Right ventricle myocardium superior (tissue), 1 donor: ENCODE measurements around the gene ARL4C. TPM values are rescaled to one million over a fixed set of nuclear protein-coding genes. Genes with fewer than 3 reads are reported as not detected.
"Not testable (repeated sequence)": the region's sequence is repeated elsewhere in the genome, so short reads cannot be mapped to it uniquely, and the experiment has no call there.

Experiments used
- ATAC-seq: fragments of 200-7000 bp; cut with Tn5 transposase; one replicate; pipeline ENCODE4 v1.9.1; 2020; ENCODE audit warnings: mild to moderate bottlenecking; ENCODE audit not compliant: poor library complexity
- DNase-seq: peaks from one replicate; pipeline ENCODE4 v3.0.0-alpha.2; 2020
- intact Hi-C: fragments of 100-400 bp; cut with DNase I; formaldehyde crosslinking; loops from one replicate; pipeline ENCODE4 v1.11.2; 2022
- total RNA-seq: library from RNA; stranded (reverse); fragmentation: NEBNext Ultra II Directional; extraction: Animal tissue kit (Norgen Biotek cat#: 25700); gene quantifications from one replicate; pipeline ENCODE4 v1.2.1, GENCODE V29; 2021
- donor health status: DM: no; HTN: yes; CAD: no; lungs with severe emphysema.

Gene ARL4C
- total RNA-seq, 1 donor from 2014 or later, result 2.9 TPM

DNA sequence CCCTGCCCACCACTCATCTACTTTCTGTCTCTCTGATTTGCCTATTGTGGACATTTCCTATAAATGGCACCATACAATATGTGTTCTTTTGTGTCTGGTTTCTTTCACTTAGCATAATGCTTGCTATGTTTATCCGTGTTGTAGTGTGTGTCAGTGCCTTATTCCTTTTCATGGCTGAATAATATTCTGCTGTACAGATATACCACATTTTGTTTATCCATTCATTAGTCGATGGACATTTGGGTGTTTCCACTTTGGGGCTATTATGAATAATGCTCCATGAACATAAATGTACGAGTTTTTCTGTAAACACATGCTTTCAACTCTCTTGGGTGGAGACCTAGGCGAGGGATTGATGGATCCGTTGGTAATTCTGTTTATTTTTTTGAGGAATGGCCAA is 15.6 kb downstream of the ARL4C start:
- intact Hi-C loops, result no loop called here
- ATAC-seq (no peak), DNase-seq (no peak)

DNA sequence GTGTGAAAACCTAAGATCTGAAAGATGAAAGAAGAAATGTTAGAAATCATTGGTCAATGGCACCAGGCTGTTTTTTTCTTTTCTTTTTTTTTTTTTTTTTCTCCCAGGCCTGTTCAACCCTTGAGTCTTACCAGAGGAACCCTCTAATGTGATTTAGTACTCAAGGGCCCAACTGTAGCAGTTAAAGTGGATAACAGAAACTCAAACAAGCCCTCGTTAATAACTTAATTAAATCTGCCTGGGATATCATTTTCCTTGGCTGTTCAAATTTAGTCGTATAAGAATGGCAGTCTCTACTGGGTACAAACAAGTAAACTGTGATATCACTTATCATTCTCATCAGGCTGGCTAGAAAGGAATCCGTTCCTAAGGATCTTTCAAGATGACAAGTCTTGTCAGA is 16.5 kb downstream of the ARL4C start:
- intact Hi-C loops, result no loop called here
- ATAC-seq (no peak), DNase-seq (no peak)

DNA sequence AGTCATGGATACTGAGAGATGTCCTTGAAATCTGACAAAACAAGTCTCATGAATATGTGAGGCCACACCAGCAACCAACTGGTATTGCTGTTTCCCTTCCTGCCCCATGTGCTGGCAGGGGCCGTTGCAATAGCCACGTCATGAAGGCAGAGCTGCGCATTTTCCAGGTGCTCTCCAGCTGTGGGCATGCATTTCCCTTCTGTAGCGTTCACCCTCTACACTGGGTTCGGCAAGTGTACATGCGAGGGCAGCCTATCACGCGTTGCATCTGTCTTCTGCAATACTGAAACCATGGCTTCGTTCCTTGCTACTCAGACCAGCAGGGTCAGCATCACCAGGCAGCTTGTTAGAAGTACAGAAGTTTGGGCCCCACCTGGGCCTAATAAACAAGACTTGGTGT is 17.4 kb downstream of the ARL4C start:
- DNase-seq, result no peak
- ATAC-seq, result no peak
- intact Hi-C loops, result no loop called here

DNA sequence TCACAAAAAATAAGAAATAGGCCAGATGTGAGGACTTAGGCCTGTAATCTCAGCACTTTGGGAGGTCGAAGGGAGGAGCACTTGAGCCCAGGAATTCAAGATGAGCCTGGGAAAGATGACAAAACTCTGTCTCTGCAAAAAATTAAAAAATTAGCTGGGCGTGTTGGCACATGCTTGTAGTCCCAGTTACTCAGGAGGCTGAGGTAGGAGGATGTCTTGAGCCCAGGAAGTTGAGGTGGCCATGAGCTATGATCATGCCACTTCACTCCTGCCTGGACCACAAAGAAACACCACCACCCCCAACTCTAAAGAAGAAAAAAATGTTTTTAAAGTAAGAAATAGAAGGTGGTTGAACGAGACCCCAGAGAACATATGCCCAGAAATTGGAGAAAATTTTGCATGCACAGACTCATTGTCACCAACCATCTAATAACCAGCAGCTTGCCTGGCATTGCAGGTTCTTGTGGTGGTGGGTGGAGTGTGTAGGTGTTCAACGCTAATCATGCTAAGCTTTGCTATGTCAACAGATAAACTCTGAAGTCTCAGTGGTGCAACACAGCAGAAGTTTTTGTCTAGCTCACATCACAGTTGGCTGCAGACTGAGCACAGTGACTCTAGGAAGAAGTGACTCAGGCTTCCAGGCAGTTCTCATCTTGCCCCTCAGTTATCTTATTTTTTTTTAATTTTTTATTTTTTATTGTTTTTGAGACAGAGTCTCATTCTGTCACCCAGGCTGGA is 18.6 kb downstream of the ARL4C start:
- no peak for DNase-seq
- ATAC-seq, result no peak
- intact Hi-C loops, result no loop called here

DNA sequence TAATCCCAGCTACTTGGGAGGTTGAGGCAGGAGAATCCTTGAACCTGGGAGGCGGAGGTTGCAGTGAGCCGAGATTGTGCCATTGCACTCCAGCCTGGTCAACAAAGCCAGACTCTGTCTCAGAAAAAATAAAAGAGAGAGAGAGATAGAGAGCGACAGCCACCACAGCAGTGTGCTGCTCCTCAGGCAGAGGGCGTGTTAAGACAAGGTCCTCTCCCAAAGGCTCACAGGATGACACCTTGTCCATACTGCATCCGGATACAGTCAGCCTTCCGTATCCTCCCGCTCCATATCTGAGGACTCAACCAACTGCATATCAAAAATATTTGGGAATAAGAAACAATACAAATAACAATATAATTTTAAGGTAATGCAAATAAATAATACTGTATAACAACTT is 20.1 kb downstream of the ARL4C start:
- intact Hi-C loops, result no loop called here
- DNase-seq (no peak), ATAC-seq (no peak)

DNA sequence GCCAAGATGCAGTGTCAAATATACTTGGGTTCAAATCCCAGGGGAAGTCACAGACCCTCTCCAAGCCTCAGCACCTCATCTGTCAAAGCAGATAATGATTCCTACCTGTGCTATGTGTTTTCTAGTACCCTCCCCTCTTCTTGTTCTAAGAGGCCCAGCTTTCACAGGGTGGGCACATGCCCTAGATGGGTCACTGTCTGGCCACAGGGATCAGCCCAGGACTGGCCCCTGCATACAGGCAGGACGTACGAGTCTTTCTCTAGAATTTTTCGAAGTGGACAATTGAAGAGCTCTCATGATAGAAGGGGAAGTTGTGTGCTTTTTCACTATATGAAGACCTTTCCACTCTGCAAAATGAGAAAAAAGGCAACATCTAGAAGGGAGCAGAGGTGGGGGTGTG is 22.2 kb downstream of the ARL4C start:
- intact Hi-C loops, result no loop called here
- ATAC-seq, result no peak
- DNase-seq, result no peak

DNA sequence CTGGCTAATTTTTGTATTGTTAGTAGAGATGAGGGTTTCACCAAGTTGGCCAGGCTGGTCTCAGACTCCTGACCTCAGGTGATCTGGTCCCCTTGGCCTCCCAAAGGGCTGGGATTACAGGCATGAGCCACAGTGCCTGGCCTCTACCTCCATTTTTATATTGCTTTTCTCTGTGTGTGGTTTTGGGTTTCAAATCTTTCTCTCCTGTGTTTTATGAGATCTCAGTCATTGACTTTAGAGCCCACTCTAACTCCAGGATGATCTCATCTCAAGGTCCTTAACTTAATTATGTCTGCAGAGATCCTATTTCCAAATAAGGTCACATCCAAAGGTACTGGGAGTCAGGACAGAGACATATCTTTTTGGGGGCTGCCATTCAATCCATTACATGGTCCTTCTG is 24.7 kb downstream of the ARL4C start:
- DNase-seq (no peak), ATAC-seq (no peak)
- intact Hi-C loops, result no loop called here

DNA sequence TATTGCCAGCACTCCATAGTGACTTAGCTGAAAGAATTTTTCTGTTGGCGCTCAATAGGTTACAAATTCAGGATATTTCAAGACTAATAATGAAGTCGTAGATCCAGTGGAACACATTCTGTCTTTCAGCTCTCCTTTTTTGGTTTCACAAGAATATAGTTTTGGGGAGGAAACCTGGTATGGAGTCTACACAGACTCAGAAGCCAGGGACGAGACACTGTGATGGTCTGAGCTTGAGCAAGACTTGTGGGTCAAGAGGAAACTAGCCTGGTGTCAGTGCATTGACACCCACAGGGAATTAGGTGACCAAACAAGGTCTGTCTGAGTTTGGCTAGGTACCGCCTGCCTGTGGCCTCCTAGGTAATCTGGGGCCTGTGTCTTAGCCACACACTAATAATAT is 26.9 kb downstream of the ARL4C start:
- DNase-seq, result no peak
- intact Hi-C loops, result no loop called here
- no peak for ATAC-seq

DNA sequence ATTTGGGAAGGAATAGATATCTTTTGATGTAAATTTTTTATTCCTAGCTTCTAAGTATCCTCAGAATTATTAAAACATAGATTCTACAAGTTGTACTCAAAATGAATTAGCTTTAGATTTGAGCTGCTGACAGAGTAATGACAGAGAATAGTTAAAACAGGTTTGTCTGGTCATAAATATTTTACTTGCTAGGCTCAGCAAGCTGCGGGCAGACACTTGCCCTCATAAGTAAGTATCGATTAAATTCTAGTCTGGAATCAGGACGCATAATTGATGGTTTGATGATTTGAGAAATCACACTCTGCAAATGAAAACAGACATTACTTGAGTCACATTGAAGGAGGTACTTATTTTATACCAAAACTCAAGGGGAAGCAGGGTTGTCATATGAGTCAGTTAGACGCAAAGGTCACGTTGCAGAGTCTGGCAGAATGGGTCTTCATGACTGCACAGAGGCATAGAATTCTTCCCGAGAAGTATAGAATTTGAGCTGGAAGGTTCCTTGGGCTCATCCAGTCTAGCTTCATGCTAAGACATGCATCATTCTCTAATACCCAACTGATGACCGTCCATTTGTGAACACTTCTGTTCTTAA is 27.5 kb downstream of the ARL4C start:
- no peak for ATAC-seq
- intact Hi-C loops, result no loop called here
- no peak for DNase-seq

DNA sequence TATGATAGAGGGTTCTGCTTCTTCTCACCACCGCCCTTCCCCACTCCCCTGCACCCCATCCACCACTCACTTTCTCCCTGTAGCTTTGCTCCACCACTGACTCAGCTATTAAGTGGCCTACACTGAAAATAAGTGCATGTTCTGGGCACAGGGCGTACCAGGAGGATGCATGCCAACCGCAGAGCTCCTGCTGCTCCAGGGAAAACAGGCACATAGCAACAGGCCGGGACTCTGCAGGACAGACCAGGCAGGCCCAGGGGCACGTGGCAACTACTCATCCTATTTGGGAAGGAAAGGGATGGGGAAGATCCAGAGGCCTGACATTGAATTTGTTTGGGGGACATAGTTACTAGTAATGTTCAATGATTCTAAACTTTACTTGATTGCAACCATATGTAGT is 28.4 kb downstream of the ARL4C start:
- intact Hi-C loops, result no loop called here
- ATAC-seq (peak; percentile 97), DNase-seq (peak; percentile 78)

DNA sequence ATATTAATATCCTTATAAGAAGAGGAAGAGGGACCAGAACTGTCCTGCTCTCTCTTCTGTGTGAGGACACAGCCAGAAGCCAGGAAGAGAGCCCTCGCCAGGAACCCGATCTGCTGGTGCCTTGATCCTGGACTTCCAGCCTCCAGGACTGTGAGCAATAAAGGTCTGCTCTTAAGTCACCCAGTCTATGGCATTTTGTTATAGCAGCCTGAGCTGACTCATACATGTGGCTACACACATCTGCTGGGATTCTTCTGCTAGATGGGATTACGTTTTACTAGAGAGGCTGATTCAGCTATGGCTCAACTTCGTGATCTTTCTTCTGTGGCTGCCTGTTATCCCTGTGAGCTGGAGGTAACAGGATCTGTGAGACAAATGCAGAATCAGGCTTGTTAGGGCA is 29.6 kb downstream of the ARL4C start:
- ATAC-seq (no peak), DNase-seq (no peak)
- intact Hi-C loops, result no loop called here

DNA sequence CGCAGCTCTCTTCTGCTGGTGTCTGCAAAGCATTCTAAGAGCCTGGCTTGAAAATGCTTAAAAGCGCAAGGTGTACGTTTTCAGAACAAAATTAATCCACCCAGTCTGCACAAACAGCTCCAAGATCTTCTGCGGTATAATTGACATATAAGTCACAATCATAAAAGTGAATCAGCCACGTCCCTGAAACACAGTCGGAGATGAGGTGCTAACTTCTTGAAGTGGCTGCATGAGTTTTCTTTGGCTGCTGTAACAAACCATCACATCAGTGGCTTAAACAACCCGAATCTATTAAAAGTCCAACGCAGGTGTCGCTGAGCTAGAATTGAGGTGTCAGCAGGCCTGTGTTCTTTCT is 32.6 kb downstream of the ARL4C start:
- intact Hi-C loops, result no loop called here
- no peak for ATAC-seq
- DNase-seq, result no peak

DNA sequence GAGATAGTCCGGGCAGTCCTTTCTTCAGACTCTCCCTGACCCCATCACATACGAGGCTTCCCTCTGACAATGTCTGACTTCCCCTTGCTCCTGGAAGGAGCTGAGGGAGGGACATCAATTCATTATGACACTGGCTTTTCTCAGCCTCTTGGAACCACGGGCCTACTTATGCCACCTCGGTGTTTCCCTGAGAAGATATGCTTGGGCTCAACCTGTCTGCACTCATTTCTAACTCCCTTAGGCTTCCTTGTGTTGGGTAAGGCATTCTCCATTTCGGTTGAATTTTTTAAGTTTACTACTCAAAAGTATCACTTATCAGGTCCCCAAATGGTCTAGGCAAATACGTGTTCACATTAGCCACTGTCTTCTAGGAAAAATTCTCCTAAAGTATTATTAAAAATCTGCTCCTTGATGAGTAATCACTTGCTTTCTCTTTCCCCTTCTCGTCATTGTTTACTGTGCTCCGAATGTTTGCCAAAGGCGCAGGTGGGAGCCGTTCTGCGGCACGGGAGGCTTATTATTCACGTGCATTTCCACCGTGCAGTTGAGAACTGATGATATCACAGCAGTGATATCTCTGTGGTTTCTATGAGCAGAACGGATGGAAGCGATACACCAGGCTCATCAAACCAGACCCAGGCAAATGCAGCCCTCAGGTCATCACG is 33.1 kb downstream of the ARL4C start:
- DNase-seq (no peak), ATAC-seq (no peak)
- intact Hi-C loops, result no loop called here

DNA sequence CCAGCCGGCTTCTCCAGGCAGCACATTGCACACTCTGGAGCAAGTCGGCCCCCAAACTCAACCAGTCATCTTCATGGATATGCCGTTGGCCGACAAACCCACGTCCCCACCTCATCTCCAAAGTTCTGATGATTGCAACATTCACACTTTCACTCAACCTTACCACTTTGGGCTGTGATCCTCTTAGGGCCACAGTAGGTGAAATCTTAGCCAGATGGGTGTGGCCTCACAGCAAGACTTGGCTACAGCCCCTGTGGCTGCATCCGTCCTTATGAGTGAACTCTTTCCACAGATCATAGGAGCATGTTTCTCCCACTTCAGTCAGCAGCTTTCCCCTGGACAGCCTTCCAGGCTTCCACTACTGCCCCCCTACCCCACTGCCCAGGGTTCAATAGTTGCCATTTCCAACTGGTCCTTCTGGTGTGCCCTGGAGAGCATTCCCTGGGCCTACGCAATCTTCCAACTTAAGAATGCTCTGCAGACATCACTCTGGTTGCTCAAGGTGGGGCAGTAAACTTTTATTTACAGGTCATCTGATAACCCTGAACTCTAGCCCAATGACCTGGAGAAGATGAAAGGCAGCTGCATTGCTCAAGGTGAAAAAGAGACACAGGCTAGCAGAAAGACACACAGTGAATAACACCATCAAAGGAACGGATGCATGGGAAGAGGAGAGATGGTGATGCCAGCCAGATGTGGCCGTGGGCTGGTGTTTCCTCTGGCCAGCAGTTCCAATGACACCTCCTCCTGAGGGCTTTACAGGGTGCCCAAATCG is 34.5 kb downstream of the ARL4C start:
- intact Hi-C loops, result no loop called here
- no peak for ATAC-seq

DNA sequence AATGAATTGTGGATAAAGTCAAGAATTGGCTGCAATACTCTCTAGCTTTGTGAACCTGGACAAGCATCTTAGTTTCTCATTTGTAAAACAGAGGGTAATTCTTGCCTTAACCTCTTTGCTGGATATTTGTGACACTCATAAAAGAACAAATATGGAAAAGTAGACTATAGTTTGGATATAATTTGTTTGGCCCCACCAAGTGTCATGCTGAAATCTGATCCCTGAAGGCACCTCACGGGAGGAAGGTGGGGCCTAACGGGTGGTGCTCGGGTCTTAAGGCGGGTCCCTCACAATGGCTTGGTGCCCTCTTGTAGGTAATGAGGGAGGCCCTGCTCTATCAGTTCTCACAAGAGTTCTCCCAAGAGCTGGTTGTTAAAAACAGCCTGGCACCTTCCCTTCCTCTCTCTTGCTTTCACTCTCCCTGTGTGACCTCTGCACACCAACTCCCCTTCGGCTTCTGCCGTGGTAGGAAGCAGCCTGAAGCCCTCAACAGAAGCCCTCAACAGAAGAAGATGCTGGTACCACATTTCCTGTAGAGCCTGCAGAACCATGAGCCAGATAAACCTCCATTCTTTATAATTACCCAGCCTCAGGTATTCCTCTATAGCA is 37.4 kb downstream of the ARL4C start:
- no peak for DNase-seq
- intact Hi-C loops, result no loop called here
- peak; percentile 63 for ATAC-seq

More for the DNA sequence above, 34.5 kb downstream of the ARL4C start:
- DNase-seq, result no peak

DNA sequence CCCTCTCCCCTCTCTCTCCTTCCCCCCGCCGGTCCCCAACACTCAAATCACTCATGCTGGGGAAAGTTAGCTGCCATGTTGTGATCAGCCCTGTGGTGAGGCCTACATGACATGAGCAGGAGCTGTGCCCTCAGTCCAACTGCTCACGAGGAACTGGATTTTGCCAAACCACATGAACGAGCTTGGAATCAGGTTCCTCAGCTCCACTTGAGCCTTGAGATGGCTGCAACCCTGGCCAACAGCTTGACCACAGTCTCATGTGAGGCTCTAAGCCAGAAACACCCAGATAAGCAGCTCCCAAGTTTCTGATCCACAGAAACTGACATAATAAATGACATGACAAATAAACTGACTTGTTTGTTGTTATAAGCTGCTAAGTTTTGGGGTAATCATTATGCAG is 38.4 kb downstream of the ARL4C start:
- intact Hi-C loops, result no loop called here
- ATAC-seq (no peak), DNase-seq (no peak)

DNA sequence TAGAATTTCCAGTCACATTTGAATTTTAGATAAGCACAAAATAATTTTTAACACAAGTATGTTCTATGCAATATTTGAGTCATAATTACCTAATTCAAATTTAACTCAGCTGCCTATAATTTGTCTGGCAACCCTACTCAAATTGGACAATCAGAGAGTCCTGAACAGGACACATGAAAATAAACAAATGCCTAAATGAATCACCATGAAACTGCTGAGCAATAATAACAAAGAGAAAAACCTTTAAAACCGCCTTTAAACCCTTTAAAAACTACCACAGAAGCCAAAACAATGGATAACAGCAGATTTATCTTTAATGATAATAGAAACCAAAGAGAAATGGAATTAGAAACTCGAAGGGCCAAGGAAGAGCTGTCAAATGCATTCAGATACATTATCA is 39.5 kb downstream of the ARL4C start:
- ATAC-seq, result no peak
- intact Hi-C loops, result no loop called here
- DNase-seq, result no peak

DNA sequence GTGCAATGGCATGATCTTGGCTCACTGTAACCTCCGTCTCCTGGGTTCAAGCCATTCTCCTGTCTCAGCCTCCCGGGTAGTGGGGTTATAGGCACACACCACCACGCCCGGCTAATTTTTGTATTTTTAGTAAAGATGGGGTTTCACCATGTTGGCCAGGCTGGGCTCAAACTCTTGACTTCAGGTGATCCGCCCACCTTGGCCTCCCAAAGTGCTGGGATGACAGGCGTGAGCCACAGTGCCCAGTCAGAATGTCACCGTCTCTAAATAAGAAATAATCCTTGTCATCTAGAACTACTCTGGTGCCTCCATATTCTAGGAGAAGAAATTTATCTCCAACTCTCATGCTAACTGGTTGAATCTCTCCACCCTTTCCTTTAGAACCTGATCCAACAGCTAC is 41.6 kb downstream of the ARL4C start:
- intact Hi-C loops, DNase-seq, ATAC-seq: not testable (repeated sequence)

DNA sequence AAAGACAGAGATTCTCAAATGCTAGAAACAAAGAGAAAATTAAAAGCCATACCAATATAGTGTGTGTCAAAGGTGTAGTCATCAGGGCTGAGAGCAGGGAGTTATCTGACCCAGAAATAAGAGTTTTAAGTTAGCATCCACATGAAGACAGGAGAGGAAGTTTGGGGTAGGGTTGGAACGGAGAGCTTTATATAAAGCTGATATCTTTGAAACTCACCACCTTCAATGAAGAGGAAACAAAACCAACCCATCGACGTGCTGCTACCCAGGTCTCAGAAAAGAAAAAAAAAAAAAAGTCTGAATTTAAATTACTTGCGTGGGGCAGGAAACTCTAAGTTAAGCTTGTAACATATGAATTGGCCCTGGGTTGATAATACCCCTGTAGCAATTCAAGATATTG is 42.4 kb downstream of the ARL4C start:
- DNase-seq, result no peak
- intact Hi-C loops, result no loop called here
- no peak for ATAC-seq
